WTC11 (cell line): ENCODE data around the gene ZMAT1. TPM values are rescaled to one million over a fixed set of nuclear protein-coding genes. Genes with fewer than 3 reads are reported as not detected.

Experiments used
- ATAC-seq: fragments of 200-7000 bp; cut with Tn5 transposase; 2 replicates; pipeline ENCODE4 v1.10.0; 2021; ENCODE audit warnings: mild to moderate bottlenecking, moderate library complexity
- CTCF ChIA-PET: fragments of 300-600 bp; sonication (Branson Sonifier 250); formaldehyde crosslinking; loops from one replicate; lab custom pipeline; 2021; ENCODE audit warnings: antibody characterized with exemption; lab: Charles Lee
- POLR2A ChIA-PET: fragments of 350-600 bp; sonication (Branson Sonifier 250); formaldehyde crosslinking; loops from one replicate; lab custom pipeline; 2021; ENCODE audit warnings: antibody characterized with exemption; lab: Charles Lee
- DNase-seq: peaks from one replicate; pipeline ENCODE4 v3.0.0; 2021; ENCODE audit warnings: low spot score
- H3K27ac Mint-ChIP-seq: 2 replicates; pipeline ENCODE4 v1.8.0; 2021; ENCODE audit warnings: mixed read lengths
- H3K27me3 Mint-ChIP-seq: 2 replicates; pipeline ENCODE4 v1.8.0; 2021; ENCODE audit warnings: low read depth, mild to moderate bottlenecking, moderate library complexity, mixed read lengths
- H3K36me3 Mint-ChIP-seq: 2 replicates; pipeline ENCODE4 v1.8.0; 2021; ENCODE audit warnings: mixed read lengths
- H3K4me1 Mint-ChIP-seq: 2 replicates; pipeline ENCODE4 v1.8.0; 2022; ENCODE audit warnings: mixed read lengths
- H3K4me3 Mint-ChIP-seq: 2 replicates; pipeline ENCODE4 v1.8.0; 2021; ENCODE audit warnings: mild to moderate bottlenecking, moderate library complexity, mixed read lengths
- H3K9me3 Mint-ChIP-seq: 2 replicates; pipeline ENCODE4 v1.8.0; 2021; ENCODE audit warnings: mixed read lengths
- ELF4 ChIP-seq: sonication (generic); formaldehyde crosslinking; IDR thresholded peaks from 2 replicates; pipeline ENCODE4 v1.8.1; 2022; ENCODE audit warnings: low read depth, mild to moderate bottlenecking, moderate library complexity, missing genetic modification reagents
- GABPB1 ChIP-seq: sonication (generic); formaldehyde crosslinking; IDR thresholded peaks from 2 replicates; pipeline ENCODE4 v1.8.1; 2023; ENCODE audit warnings: mild to moderate bottlenecking, missing genetic modification reagents
- GRHL2 ChIP-seq: fragments of 250-450 bp; sonication (Bioruptor Pico); IDR thresholded peaks from 2 replicates; pipeline ENCODE4 v1.8.0; 2022; ENCODE audit warnings: mild to moderate bottlenecking, moderate library complexity; ENCODE audit not compliant: insufficient replicate concordance, severe bottlenecking
- GTF2I ChIP-seq: fragments of 250-450 bp; sonication (Bioruptor Pico); conservative IDR thresholded peaks from 2 replicates; pipeline ENCODE4 v1.4.0; 2021; ENCODE audit warnings: mild to moderate bottlenecking
- MYBL2 ChIP-seq: sonication (generic); formaldehyde crosslinking; IDR thresholded peaks from 2 replicates; pipeline ENCODE4 v1.8.1; 2023; ENCODE audit warnings: mild to moderate bottlenecking, moderate library complexity, missing genetic modification reagents
- NFATC4 ChIP-seq: fragments of 250-450 bp; sonication (Bioruptor Pico); IDR thresholded peaks from 2 replicates; pipeline ENCODE4 v1.9.0; 2021; ENCODE audit warnings: mild to moderate bottlenecking
- NR2C2 ChIP-seq: sonication (generic); formaldehyde crosslinking; IDR thresholded peaks from 2 replicates; pipeline ENCODE4 v1.8.0; 2022; ENCODE audit warnings: mild to moderate bottlenecking, missing genetic modification reagents
- SMAD3 ChIP-seq: sonication (generic); formaldehyde crosslinking; IDR thresholded peaks from 2 replicates; pipeline ENCODE4 v1.8.0; 2022; ENCODE audit warnings: missing genetic modification reagents, mild to moderate bottlenecking, borderline replicate concordance
- TCF7 ChIP-seq: sonication (generic); formaldehyde crosslinking; IDR thresholded peaks from 2 replicates; pipeline ENCODE4 v1.8.0; 2022; ENCODE audit warnings: mild to moderate bottlenecking, low read depth, missing genetic modification reagents, moderate library complexity
- ZNF396 ChIP-seq: fragments of 250-450 bp; sonication (Bioruptor Pico); IDR thresholded peaks from 2 replicates; pipeline ENCODE4 v1.8.0; 2021; ENCODE audit warnings: mild to moderate bottlenecking, moderate library complexity, borderline replicate concordance
- ZNF671 ChIP-seq: fragments of 250-450 bp; sonication (Bioruptor Pico); IDR thresholded peaks from 2 replicates; pipeline ENCODE4 v1.8.0; 2021; ENCODE audit warnings: mild to moderate bottlenecking
- total RNA-seq: library from RNA; stranded (reverse); gene quantifications from 3 replicates; pipeline ENCODE4 v1.2.3, GENCODE V29; 2021
- TF ChIP-seq, protein P1 (sequence below): sonication (generic); formaldehyde crosslinking; IDR thresholded peaks from 2 replicates; pipeline ENCODE4 v1.8.1; 2022; ENCODE audit warnings: mild to moderate bottlenecking, missing genetic modification reagents, moderate library complexity, borderline replicate concordance
- TF ChIP-seq, protein P2 (sequence below): fragments of 200-600 bp; IDR thresholded peaks from 2 replicates; pipeline ENCODE4 v1.8.0; 2022; ENCODE audit warnings: antibody characterized with exemption
- TF ChIP-seq, protein P3 (sequence below): sonication (generic); formaldehyde crosslinking; IDR thresholded peaks from 2 replicates; pipeline ENCODE4 v1.8.0; 2023; ENCODE audit warnings: missing genetic modification reagents, mild to moderate bottlenecking, borderline replicate concordance
- TF ChIP-seq, protein P4 (sequence below): sonication (generic); formaldehyde crosslinking; conservative IDR thresholded peaks from 2 replicates; pipeline ENCODE4 v1.8.1; 2023; ENCODE audit warnings: mild to moderate bottlenecking, low read depth, missing genetic modification reagents, moderate library complexity
- TF ChIP-seq, protein P5 (sequence below): sonication (generic); formaldehyde crosslinking; IDR thresholded peaks from 2 replicates; pipeline ENCODE4 v1.8.1; 2022; ENCODE audit warnings: missing genetic modification reagents, borderline replicate concordance
- TF ChIP-seq, protein P6 (sequence below): fragments of 250-450 bp; sonication (Bioruptor Pico); IDR thresholded peaks from 2 replicates; pipeline ENCODE4 v1.9.0; 2021; ENCODE audit warnings: moderate library complexity, mild to moderate bottlenecking, inconsistent platforms, borderline replicate concordance
- TF ChIP-seq, protein P7 (sequence below): sonication (generic); formaldehyde crosslinking; IDR thresholded peaks from 2 replicates; pipeline ENCODE4 v1.8.1; 2023; ENCODE audit warnings: mild to moderate bottlenecking, missing genetic modification reagents, moderate library complexity
- TF ChIP-seq, protein P8 (sequence below): sonication (generic); formaldehyde crosslinking; IDR thresholded peaks from 2 replicates; pipeline ENCODE4 v1.8.0; 2023; ENCODE audit warnings: missing genetic modification reagents

Gene ZMAT1
- total RNA-seq, 1 experiment from 2014 or later: 3.0 TPM

DNA sequence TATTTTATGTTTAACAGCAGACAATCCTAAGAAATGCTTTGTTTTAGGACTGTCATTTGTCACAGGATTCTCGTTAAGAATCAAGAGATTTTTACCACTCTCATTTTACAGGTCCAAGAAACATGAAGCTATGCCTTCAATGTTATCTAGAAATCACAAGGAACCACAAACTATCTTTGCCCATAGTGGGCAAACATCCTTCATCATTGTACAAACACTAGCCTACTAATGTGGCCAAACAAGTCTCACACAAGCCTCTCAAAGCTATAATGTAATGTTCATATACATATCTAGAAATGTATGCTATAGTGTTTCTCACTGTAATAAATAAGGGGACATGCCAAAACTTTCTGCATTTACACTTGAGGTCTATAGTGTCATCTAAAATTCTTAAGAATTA is 26.8 kb downstream of the ZMAT1 start:
- CTCF ChIA-PET: no interaction called here
- POLR2A ChIA-PET: no interaction called here
- no peak overlapping the region for H3K4me3 Mint-ChIP-seq
- no peak overlapping the region for H3K27ac Mint-ChIP-seq
- 0 out of 2 replicates have a peak, but pooled peaks cover 5% of the 10 kb centered on the region for H3K4me1 Mint-ChIP-seq
- TF ChIP-seq, protein P1, sequence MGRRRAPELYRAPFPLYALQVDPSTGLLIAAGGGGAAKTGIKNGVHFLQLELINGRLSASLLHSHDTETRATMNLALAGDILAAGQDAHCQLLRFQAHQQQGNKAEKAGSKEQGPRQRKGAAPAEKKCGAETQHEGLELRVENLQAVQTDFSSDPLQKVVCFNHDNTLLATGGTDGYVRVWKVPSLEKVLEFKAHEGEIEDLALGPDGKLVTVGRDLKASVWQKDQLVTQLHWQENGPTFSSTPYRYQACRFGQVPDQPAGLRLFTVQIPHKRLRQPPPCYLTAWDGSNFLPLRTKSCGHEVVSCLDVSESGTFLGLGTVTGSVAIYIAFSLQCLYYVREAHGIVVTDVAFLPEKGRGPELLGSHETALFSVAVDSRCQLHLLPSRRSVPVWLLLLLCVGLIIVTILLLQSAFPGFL: no peak
- TF ChIP-seq MYBL2 (CRISPR knock-in tag) (no peak), ZNF671 (CRISPR knock-in tag) (no peak), SMAD3 (CRISPR knock-in tag) (no peak), NR2C2 (CRISPR knock-in tag) (no peak), TCF7 (CRISPR knock-in tag) (no peak), NFATC4 (no peak), GRHL2 (CRISPR knock-in tag) (no peak), ELF4 (no peak), GTF2I (CRISPR knock-in tag) (no peak), ZNF396 (CRISPR knock-in tag) (no peak), GABPB1 (CRISPR knock-in tag) (no peak)
- TF ChIP-seq, protein P2, sequence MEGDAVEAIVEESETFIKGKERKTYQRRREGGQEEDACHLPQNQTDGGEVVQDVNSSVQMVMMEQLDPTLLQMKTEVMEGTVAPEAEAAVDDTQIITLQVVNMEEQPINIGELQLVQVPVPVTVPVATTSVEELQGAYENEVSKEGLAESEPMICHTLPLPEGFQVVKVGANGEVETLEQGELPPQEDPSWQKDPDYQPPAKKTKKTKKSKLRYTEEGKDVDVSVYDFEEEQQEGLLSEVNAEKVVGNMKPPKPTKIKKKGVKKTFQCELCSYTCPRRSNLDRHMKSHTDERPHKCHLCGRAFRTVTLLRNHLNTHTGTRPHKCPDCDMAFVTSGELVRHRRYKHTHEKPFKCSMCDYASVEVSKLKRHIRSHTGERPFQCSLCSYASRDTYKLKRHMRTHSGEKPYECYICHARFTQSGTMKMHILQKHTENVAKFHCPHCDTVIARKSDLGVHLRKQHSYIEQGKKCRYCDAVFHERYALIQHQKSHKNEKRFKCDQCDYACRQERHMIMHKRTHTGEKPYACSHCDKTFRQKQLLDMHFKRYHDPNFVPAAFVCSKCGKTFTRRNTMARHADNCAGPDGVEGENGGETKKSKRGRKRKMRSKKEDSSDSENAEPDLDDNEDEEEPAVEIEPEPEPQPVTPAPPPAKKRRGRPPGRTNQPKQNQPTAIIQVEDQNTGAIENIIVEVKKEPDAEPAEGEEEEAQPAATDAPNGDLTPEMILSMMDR: no peak
- TF ChIP-seq, protein P3, sequence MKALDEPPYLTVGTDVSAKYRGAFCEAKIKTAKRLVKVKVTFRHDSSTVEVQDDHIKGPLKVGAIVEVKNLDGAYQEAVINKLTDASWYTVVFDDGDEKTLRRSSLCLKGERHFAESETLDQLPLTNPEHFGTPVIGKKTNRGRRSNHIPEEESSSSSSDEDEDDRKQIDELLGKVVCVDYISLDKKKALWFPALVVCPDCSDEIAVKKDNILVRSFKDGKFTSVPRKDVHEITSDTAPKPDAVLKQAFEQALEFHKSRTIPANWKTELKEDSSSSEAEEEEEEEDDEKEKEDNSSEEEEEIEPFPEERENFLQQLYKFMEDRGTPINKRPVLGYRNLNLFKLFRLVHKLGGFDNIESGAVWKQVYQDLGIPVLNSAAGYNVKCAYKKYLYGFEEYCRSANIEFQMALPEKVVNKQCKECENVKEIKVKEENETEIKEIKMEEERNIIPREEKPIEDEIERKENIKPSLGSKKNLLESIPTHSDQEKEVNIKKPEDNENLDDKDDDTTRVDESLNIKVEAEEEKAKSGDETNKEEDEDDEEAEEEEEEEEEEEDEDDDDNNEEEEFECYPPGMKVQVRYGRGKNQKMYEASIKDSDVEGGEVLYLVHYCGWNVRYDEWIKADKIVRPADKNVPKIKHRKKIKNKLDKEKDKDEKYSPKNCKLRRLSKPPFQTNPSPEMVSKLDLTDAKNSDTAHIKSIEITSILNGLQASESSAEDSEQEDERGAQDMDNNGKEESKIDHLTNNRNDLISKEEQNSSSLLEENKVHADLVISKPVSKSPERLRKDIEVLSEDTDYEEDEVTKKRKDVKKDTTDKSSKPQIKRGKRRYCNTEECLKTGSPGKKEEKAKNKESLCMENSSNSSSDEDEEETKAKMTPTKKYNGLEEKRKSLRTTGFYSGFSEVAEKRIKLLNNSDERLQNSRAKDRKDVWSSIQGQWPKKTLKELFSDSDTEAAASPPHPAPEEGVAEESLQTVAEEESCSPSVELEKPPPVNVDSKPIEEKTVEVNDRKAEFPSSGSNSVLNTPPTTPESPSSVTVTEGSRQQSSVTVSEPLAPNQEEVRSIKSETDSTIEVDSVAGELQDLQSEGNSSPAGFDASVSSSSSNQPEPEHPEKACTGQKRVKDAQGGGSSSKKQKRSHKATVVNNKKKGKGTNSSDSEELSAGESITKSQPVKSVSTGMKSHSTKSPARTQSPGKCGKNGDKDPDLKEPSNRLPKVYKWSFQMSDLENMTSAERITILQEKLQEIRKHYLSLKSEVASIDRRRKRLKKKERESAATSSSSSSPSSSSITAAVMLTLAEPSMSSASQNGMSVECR (CRISPR knock-in tag): no peak
- TF ChIP-seq, protein P4, sequence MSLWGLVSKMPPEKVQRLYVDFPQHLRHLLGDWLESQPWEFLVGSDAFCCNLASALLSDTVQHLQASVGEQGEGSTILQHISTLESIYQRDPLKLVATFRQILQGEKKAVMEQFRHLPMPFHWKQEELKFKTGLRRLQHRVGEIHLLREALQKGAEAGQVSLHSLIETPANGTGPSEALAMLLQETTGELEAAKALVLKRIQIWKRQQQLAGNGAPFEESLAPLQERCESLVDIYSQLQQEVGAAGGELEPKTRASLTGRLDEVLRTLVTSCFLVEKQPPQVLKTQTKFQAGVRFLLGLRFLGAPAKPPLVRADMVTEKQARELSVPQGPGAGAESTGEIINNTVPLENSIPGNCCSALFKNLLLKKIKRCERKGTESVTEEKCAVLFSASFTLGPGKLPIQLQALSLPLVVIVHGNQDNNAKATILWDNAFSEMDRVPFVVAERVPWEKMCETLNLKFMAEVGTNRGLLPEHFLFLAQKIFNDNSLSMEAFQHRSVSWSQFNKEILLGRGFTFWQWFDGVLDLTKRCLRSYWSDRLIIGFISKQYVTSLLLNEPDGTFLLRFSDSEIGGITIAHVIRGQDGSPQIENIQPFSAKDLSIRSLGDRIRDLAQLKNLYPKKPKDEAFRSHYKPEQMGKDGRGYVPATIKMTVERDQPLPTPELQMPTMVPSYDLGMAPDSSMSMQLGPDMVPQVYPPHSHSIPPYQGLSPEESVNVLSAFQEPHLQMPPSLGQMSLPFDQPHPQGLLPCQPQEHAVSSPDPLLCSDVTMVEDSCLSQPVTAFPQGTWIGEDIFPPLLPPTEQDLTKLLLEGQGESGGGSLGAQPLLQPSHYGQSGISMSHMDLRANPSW (CRISPR knock-in tag): no peak
- TF ChIP-seq, protein P5, sequence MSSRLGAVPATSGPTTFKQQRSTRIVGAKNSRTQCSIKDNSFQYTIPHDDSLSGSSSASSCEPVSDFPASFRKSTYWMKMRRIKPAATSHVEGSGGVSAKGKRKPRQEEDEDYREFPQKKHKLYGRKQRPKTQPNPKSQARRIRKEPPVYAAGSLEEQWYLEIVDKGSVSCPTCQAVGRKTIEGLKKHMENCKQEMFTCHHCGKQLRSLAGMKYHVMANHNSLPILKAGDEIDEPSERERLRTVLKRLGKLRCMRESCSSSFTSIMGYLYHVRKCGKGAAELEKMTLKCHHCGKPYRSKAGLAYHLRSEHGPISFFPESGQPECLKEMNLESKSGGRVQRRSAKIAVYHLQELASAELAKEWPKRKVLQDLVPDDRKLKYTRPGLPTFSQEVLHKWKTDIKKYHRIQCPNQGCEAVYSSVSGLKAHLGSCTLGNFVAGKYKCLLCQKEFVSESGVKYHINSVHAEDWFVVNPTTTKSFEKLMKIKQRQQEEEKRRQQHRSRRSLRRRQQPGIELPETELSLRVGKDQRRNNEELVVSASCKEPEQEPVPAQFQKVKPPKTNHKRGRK (CRISPR knock-in tag): no peak
- TF ChIP-seq, protein P6, sequence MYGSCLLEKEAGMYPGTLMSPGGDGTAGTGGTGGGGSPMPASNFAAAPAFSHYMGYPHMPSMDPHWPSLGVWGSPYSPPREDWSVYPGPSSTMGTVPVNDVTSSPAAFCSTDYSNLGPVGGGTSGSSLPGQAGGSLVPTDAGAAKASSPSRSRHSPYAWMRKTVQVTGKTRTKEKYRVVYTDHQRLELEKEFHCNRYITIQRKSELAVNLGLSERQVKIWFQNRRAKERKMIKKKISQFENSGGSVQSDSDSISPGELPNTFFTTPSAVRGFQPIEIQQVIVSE (CRISPR knock-in tag): no peak
- TF ChIP-seq, protein P7, sequence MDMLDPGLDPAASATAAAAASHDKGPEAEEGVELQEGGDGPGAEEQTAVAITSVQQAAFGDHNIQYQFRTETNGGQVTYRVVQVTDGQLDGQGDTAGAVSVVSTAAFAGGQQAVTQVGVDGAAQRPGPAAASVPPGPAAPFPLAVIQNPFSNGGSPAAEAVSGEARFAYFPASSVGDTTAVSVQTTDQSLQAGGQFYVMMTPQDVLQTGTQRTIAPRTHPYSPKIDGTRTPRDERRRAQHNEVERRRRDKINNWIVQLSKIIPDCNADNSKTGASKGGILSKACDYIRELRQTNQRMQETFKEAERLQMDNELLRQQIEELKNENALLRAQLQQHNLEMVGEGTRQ (CRISPR knock-in tag): no peak
- TF ChIP-seq, protein P8, sequence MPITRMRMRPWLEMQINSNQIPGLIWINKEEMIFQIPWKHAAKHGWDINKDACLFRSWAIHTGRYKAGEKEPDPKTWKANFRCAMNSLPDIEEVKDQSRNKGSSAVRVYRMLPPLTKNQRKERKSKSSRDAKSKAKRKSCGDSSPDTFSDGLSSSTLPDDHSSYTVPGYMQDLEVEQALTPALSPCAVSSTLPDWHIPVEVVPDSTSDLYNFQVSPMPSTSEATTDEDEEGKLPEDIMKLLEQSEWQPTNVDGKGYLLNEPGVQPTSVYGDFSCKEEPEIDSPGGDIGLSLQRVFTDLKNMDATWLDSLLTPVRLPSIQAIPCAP (CRISPR knock-in tag): no peak
- DNase-seq: no peak
- no peaks in the 10 kb centered on the region for H3K36me3 Mint-ChIP-seq
- H3K27me3 Mint-ChIP-seq: no peaks in the 10 kb centered on the region
- peaks cover 3% of the 10 kb centered on the region for H3K9me3 Mint-ChIP-seq
- no peak for ATAC-seq
